Measurements from ENCODE around the gene ST8SIA5.

- TF ChIP-seq CTCF (IDR thresholded peaks at IDR 0.05 in 8 of 11, conservative IDR thresholded peaks at IDR 0.05 in 3 of 11): no peak
- no peak for TF ChIP-seq POLR2A (IDR thresholded peaks at IDR 0.05)
These were observed 38.1 kb downstream of the ST8SIA5 start for GRCh38 chr18:46718501-46719341.
